ENCODE measurements around the gene SNX24. TPM values are rescaled to one million over a fixed set of nuclear protein-coding genes. Genes with fewer than 3 reads are reported as not detected.

SNX24 gene
- total RNA-seq, 2 donors from 2014 or later = 11.1 to 15.1 TPM

GRCh38 chr5:123039673-123040072 is 194.3 kb downstream of the SNX24 start:
- no peak for DNase-seq
- ATAC-seq = no peak
- intact Hi-C loops (cut with DNase I) = loop anchor here in 1 of 2 donors (10.0 kb wide), 1 partner anchor 305 kb away; no protein-coding TSS in a partner anchor

DNA sequence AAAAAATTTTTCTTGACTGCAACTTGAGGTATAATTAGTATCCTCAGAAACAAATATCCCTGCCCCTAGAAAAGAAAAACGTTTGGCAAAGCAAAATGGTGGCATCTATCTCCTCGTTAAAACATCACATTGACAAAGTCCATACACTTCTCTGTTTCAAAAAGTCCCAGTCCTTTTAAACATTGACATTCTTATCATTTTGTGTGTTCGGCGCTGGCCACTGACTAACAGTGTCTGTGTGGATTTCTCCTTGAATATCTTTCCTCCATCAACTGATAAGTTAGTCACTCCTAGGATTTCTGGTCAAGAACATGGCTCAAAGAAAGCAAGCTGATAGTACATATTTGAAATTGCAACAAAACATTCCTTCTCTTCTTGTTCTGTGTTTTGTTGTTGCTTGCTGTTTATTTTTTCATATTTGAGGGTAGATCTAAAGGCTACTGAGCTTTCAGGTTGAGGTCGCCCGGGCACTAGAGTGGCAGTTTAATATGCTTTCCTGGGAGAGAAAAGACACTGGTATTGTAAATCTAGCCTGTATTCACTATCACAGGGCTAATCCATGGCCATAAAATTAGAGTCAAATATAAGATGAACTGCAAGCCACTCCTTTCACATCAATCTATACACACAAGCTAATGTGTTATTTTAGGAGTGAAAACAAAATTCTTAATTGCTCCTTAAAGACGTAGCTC is 199.7 kb downstream of the SNX24 start:
- no peak for ATAC-seq
- no peak for DNase-seq
- intact Hi-C loops (cut with DNase I) = no loop called here

GRCh38 chr5:123046222-123046621 is 200.8 kb downstream of the SNX24 start:
- DNase-seq (no peak), ATAC-seq (peak; percentile 72 to 84)
- intact Hi-C loops (cut with DNase I) = no loop called here

- ATAC-seq = no peak
- no peak for DNase-seq
- intact Hi-C loops (cut with DNase I) = no loop called here
Measured at GRCh38 chr5:123047706-123048105, 202.3 kb downstream of the SNX24 start.

GRCh38 chr5:123051206-123051605 is 205.8 kb downstream of the SNX24 start:
- ATAC-seq (no peak), DNase-seq (no peak)
- intact Hi-C loops (cut with DNase I) = no loop called here

Other genes with a start within 250 kb of the SNX24 start
- gene SNX2, start 70.5 kb upstream of the SNX24 start, total RNA-seq = 10 to 100 TPM; 37.3 to 52.6 TPM
- gene PPIC, start 191.1 kb downstream of the SNX24 start, total RNA-seq = 10 to 100 TPM; 50.6 to 53.4 TPM
- 1 to 10 TPM in 1 of 2 donors, under 1 TPM in 1; 0.97 to 1.9 TPM for gene PRDM6, start 243.6 kb downstream of the SNX24 start, total RNA-seq